Measurements from ENCODE around the gene KCNH6.

DNA sequence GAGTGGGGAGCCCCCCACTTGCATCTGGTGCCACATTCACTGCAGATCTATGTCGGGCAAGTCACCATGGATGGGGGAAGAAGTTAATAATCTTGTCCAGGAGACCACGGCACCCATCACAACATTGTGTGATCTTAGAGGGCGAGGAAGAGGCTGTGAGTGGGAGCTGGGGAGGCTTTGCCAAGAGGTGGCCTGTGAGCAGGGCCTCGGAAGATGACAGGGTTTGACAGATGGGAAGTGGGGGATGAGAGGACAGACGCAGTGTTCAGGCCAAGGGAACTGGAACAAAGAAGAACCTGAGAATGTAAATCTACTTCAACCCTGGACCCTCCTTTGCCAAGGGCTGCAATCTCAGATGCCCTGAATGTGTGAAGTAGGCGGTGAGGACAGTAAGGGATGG lies 33.9 kb upstream of the KCNH6 start:
- TF ChIP-seq CTCF (tag by site-specific recombination; IDR thresholded peaks at IDR 0.05) (no peak), MYNN (tag by site-specific recombination; IDR thresholded peaks at IDR 0.05; ENCODE audit: borderline replicate concordance) (no peak), ZNF404 (tag by site-specific recombination; IDR thresholded peaks at IDR 0.05) (no peak), PRDM1 (tag by site-specific recombination; IDR thresholded peaks at IDR 0.05) (no peak), ZNF777 (tag by site-specific recombination; IDR thresholded peaks at IDR 0.05; ENCODE audit: borderline replicate concordance) (no peak), ZEB2 (tag by site-specific recombination; IDR thresholded peaks at IDR 0.05) (no peak), ZNF398 (tag by site-specific recombination; IDR thresholded peaks at IDR 0.05) (no peak), PRDM6 (tag by site-specific recombination; IDR thresholded peaks at IDR 0.05) (no peak), ZBTB49 (tag by site-specific recombination; IDR thresholded peaks at IDR 0.05; ENCODE audit: low read depth) (no peak), ZNF660 (tag by site-specific recombination; IDR thresholded peaks at IDR 0.05) (no peak)
